HepG2 (cell line): ENCODE measurements around the gene ZNF618. TPM values are rescaled to one million over a fixed set of nuclear protein-coding genes. Genes with fewer than 3 reads are reported as not detected.
A peak's percentile ranks its signal among the peaks of the same experiment; 100 is the strongest.

Source experiments
- ATAC-seq: fragments of 200-7000 bp; cut with Tn5 transposase; 3 replicates; pipeline ENCODE4 v1.9.1; 2020; ENCODE audit warnings: mild to moderate bottlenecking, moderate library complexity
- BruUV-seq: library from RNA; stranded (reverse); fragments of 400-500 nt; replicated peaks from 2 replicates; lab custom pipeline; 2021; lab: Mats Ljungman, UMichigan
- CTCF ChIA-PET: fragments of 300-600 bp; formaldehyde crosslinking; extraction: SDS; loops from one replicate; lab custom pipeline; 2021; ENCODE audit warnings: low total read pairs, inconsistent platforms, low intra/inter-chr PET ratio; lab: Yijun Ruan, JAX
- POLR2A ChIA-PET: fragments of 350-600 bp; sonication (Branson Sonifier 250); formaldehyde crosslinking; loops from one replicate; lab custom pipeline; 2020; ENCODE audit warnings: antibody characterized with exemption, inconsistent platforms; lab: Yijun Ruan, JAX
- DNase-seq: peaks from one replicate; pipeline ENCODE4 v3.0.0-alpha.2; 2015; ENCODE audit warnings: low spot score
- FAIRE-seq: peaks from 3 replicates; lab custom pipeline; 2011; peaks lifted over from hg19 to GRCh38; lab: Jason Lieb, UNC
- H2AFZ ChIP-seq: one replicate; pipeline ENCODE4 v1.6.1; 2011; ENCODE audit warnings: low read length, inconsistent platforms
- H3K27ac ChIP-seq: fragments of 300-600 bp; 3 replicates; pipeline ENCODE4 v1.8.0; 2011; ENCODE audit warnings: mixed run types, mild to moderate bottlenecking, mixed read lengths, low read length, inconsistent platforms; ENCODE audit not compliant: insufficient read depth; ENCODE audit errors: extremely low read length
- H3K27me3 ChIP-seq, 2 experiments: fragments of 200-600 bp in 1 of 2; 2 replicates in 1 of 2; 3 replicates in 1 of 2; pipeline versions ENCODE4 v1.6.0 to v1.8.0; 2011; ENCODE audit warnings: low read length in 2 of 2, mild to moderate bottlenecking in 2 of 2, moderate library complexity in 2 of 2, inconsistent platforms in 1 of 2; ENCODE audit not compliant: insufficient read depth in 2 of 2, control insufficient read depth in 1 of 2
- H3K36me3 ChIP-seq, 2 experiments: fragments of 200-600 bp in 1 of 2; replicated peaks in 1 of 2; 2 replicates in 1 of 2; 3 replicates in 1 of 2; pipeline versions ENCODE4 v1.5.1 to v1.8.0; 2011; ENCODE audit warnings: low read length in 2 of 2, inconsistent platforms in 1 of 2; ENCODE audit not compliant: insufficient read depth in 2 of 2, control insufficient read depth in 1 of 2
- H3K4me1 ChIP-seq: 2 replicates; pipeline ENCODE4 v1.5.1; 2012; ENCODE audit warnings: low read length, inconsistent platforms; ENCODE audit not compliant: insufficient read depth
- H3K4me2 ChIP-seq: 2 replicates; pipeline ENCODE4 v1.6.0; 2011; ENCODE audit warnings: low read depth, low read length, inconsistent platforms
- H3K4me3 ChIP-seq, 3 experiments: fragments of 200-600 bp in 1 of 3; sonication (generic), shearing (Covaris generic) in 1 of 3; replicated peaks in 1 of 3; 2 replicates each; pipeline ENCODE4 v1.5.1; 2011 to 2016; ENCODE audit warnings: low read length in 3 of 3, inconsistent platforms in 2 of 3, low read depth in 2 of 3, mild to moderate bottlenecking in 2 of 3, control low read depth in 1 of 3, mixed read lengths in 1 of 3; ENCODE audit not compliant: insufficient read depth in 1 of 3
- H3K79me2 ChIP-seq: one replicate; pipeline ENCODE4 v1.6.1; 2011; ENCODE audit warnings: low read length, inconsistent platforms; ENCODE audit not compliant: insufficient read depth
- H3K9ac ChIP-seq: 2 replicates; pipeline ENCODE4 v1.6.0; 2011; ENCODE audit warnings: mild to moderate bottlenecking, low read depth, low read length, inconsistent platforms; ENCODE audit not compliant: insufficient read depth
- H3K9me3 ChIP-seq: 2 replicates; pipeline ENCODE4 v1.5.1; 2012; ENCODE audit warnings: mild to moderate bottlenecking, low read length
- H4K20me1 ChIP-seq: 2 replicates; pipeline ENCODE4 v1.6.0; 2011; ENCODE audit warnings: inconsistent platforms, mild to moderate bottlenecking, low read length, moderate library complexity; ENCODE audit not compliant: insufficient read depth
- AFF4 ChIP-seq: sonication (generic); formaldehyde crosslinking; IDR thresholded peaks from 2 replicates; pipeline ENCODE4 v1.4.0; 2020; ENCODE audit warnings: missing genetic modification reagents
- FOXC1 ChIP-seq: sonication (generic); formaldehyde crosslinking; IDR thresholded peaks from 2 replicates; pipeline ENCODE4 v1.8.0; 2022; ENCODE audit warnings: mild to moderate bottlenecking, missing genetic modification reagents, borderline replicate concordance
- FOXO1 ChIP-seq: sonication (generic); formaldehyde crosslinking; IDR thresholded peaks from 2 replicates; pipeline ENCODE4 v1.4.0; 2020; ENCODE audit warnings: missing genetic modification reagents
- HES4 ChIP-seq: sonication (generic); formaldehyde crosslinking; IDR thresholded peaks from 2 replicates; pipeline ENCODE4 v1.9.0; 2021; ENCODE audit warnings: mild to moderate bottlenecking, missing genetic modification reagents, borderline replicate concordance
- HOXA5 ChIP-seq: sonication (generic); formaldehyde crosslinking; IDR thresholded peaks from 2 replicates; pipeline ENCODE4 v1.4.0; 2020; ENCODE audit warnings: missing genetic modification reagents
- LCORL ChIP-seq, 2 experiments: fragments of 450-650 bp in 1 of 2; sonication (generic) in 1 of 2; formaldehyde crosslinking in 1 of 2; IDR thresholded peaks; 2 replicates each; pipeline versions ENCODE4 v1.5.0 to v1.6.1; 2017 to 2020; ENCODE audit warnings: antibody characterized with exemption in 1 of 2, missing genetic modification reagents in 1 of 2
- MXD1 ChIP-seq: sonication (generic); formaldehyde crosslinking; IDR thresholded peaks from 2 replicates; pipeline ENCODE4 v1.4.0; 2020; ENCODE audit warnings: mild to moderate bottlenecking, missing genetic modification reagents
- SALL2 ChIP-seq: sonication (generic); formaldehyde crosslinking; IDR thresholded peaks from 2 replicates; pipeline ENCODE4 v1.8.1; 2023; ENCODE audit warnings: mild to moderate bottlenecking, missing genetic modification reagents, inconsistent platforms
- TFAP4 ChIP-seq: sonication (generic); IDR thresholded peaks from 2 replicates; pipeline ENCODE4 v1.6.1; 2016; ENCODE audit warnings: low read depth, borderline replicate concordance
- ZNF205 ChIP-seq: IDR thresholded peaks from 2 replicates; pipeline ENCODE4 v1.6.1; 2018; ENCODE audit warnings: missing biosample characterization, missing genetic modification reagents
- ZNF24 ChIP-seq: fragments of 450-650 bp; IDR thresholded peaks from 2 replicates; pipeline ENCODE4 v1.6.1; 2017; ENCODE audit warnings: antibody characterized with exemption, mild to moderate bottlenecking
- WGBS: methylation state at CpG from one replicate; pipeline ENCODE4 v1.1.6; 2017; ENCODE audit warnings: low lambda C conversion rate; 5-methylcytosine and 5-hydroxymethylcytosine counted together
- in situ Hi-C: cut with HindIII; loops from 2 replicates; pipeline ENCODE4 v1.10.0; 2017; ENCODE audit warnings: low pct_unique_long_range_greater_than_20kb; ENCODE audit not compliant: extremely low pct_ligation_motif_present
- intact Hi-C: fragments of 100-400 bp; cut with micrococcal nuclease; formaldehyde crosslinking; loops from one replicate; pipeline ENCODE4 v1.10.0; 2022; ENCODE audit not compliant: unreplicated experiment
- polyA plus RNA-seq, 8 experiments: library from polyadenylated mRNA; depleted of rRNA in 3 of 8; stranded (reverse) in 7 of 8; unstranded in 1 of 8; fragments of >200 nt; fragmentation: Illumina TruSeq in 4 of 8; extraction: Trizol in 4 of 8; gene quantifications; 2 replicates each; pipeline versions ENCODE4 v1.2.1 to v1.2.3, GENCODE V29; 2011 to 2016; ENCODE audit warnings: low read depth in 4 of 8, missing spikeins in 1 of 8, mixed read lengths in 1 of 8; ENCODE audit not compliant: insufficient read depth in 1 of 8
- total RNA-seq, 5 experiments: library from RNA; depleted of rRNA; stranded (reverse); fragments of >200 nt; fragmentation: Illumina TruSeq; extraction: Trizol; gene quantifications; 2 replicates each; pipeline ENCODE4 v1.2.3, GENCODE V29; 2016; ENCODE audit warnings: low read depth in 1 of 5
- TF ChIP-seq, protein P1 (sequence below): sonication (generic); formaldehyde crosslinking; IDR thresholded peaks from 2 replicates; pipeline ENCODE4 v1.5.0; 2020; ENCODE audit warnings: mild to moderate bottlenecking, missing genetic modification reagents, borderline replicate concordance
- TF ChIP-seq, protein P2 (sequence below): sonication (generic); formaldehyde crosslinking; IDR thresholded peaks from 2 replicates; pipeline ENCODE4 v1.5.1; 2020; ENCODE audit warnings: mild to moderate bottlenecking, missing genetic modification reagents, moderate library complexity

ZNF618 gene
- total and polyA plus RNA-seq, 2 of the 13 experiments (the other 11 are each of a cell fraction or from before 2014, with no cell fraction given) = 0.07 TPM

DNA sequence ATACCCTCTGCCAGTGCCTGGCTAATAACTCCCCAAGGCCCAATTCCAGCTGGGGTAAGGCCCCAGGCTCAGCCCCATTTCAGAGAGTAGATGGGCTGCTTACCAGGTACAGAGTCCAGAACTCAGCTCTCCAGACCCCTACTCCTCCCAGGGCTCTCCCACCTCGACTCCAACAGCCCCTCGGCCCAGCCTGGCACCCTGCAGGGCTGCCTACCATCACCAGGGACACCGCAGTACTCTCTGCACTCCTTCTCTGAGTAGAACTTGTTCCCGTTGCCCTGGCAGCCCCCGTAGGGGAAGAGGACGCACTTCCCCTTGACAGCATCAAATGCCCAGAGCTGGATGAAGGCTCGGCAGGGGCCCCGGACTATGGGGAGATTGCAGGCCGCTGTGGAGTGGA is 184.6 kb downstream of the ZNF618 start:
- H3K27ac ChIP-seq = no peak overlapping the region
- in situ Hi-C loops (no loop called here), intact Hi-C loops (no loop called here)
- FAIRE-seq (no peak), ATAC-seq (no peak), DNase-seq (no peak)
- H3K4me3 ChIP-seq = no peak overlapping the region
- peaks cover 59% of the 10 kb centered on the region for H4K20me1 ChIP-seq
- 100% methylated on average over 9 of the region's 9 CpGs for WGBS
- H3K9ac ChIP-seq = no peak overlapping the region
- H3K36me3 ChIP-seq = peaks cover 23 to 56% of the 10 kb centered on the region in 2 experiments
- H3K79me2 ChIP-seq = peaks cover 2% of the 10 kb centered on the region
- CTCF ChIA-PET = no interaction called here
- POLR2A ChIA-PET = interaction anchor here (0.7 to 5.3 kb wide), 5 partner anchors 9 to 21 kb away, joined by 3 to 52 read pairs (median 3); partner anchors contain the start of gene AMBP
- H2AFZ ChIP-seq = no peak overlapping the region
- no TSS peak for BruUV-seq
- peaks cover 0 to 1% of the 10 kb centered on the region in 2 experiments; a peak in 1 of 5 replicates for H3K27me3 ChIP-seq
- H3K4me1 ChIP-seq = peaks cover 76% of the 10 kb centered on the region
- H3K4me2 ChIP-seq = no peak overlapping the region
- H3K9me3 ChIP-seq = no peaks in the 10 kb centered on the region
- TF ChIP-seq HOXA5 (no peak; the same call in 1 of the 2 replicates), TFAP4 (no peak), HES4 (CRISPR knock-in tag) (no peak), SALL2 (CRISPR knock-in tag) (no peak), AFF4 (no peak), ZNF24 (no peak), LCORL (IDR thresholded peaks at IDR 0.05) (no peak), LCORL (CRISPR knock-in tag; IDR thresholded peaks at IDR 0.05) (no peak), ZNF205 (CRISPR knock-in tag) (no peak), MXD1 (CRISPR knock-in tag) (0 out of 2 replicates have a peak, but pooled peaks have one; percentile 36), FOXC1 (CRISPR knock-in tag) (no peak), FOXO1 (CRISPR knock-in tag) (no peak)
- TF ChIP-seq, protein P1, sequence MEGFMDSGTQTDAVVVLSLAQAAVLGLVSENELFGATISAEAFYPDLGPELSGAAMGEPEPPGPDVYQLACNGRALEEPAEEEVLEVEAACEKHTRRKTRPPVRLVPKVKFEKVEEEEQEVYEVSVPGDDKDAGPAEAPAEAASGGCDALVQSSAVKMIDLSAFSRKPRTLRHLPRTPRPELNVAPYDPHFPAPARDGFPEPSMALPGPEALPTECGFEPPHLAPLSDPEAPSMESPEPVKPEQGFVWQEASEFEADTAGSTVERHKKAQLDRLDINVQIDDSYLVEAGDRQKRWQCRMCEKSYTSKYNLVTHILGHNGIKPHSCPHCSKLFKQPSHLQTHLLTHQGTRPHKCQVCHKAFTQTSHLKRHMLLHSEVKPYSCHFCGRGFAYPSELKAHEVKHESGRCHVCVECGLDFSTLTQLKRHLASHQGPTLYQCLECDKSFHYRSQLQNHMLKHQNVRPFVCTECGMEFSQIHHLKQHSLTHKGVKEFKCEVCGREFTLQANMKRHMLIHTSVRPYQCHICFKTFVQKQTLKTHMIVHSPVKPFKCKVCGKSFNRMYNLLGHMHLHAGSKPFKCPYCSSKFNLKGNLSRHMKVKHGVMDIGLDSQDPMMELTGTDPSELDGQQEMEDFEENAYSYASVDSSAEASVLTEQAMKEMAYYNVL (CRISPR knock-in tag) = 0 out of 2 replicates have a peak, but pooled peaks have one; percentile 30
- TF ChIP-seq, protein P2, sequence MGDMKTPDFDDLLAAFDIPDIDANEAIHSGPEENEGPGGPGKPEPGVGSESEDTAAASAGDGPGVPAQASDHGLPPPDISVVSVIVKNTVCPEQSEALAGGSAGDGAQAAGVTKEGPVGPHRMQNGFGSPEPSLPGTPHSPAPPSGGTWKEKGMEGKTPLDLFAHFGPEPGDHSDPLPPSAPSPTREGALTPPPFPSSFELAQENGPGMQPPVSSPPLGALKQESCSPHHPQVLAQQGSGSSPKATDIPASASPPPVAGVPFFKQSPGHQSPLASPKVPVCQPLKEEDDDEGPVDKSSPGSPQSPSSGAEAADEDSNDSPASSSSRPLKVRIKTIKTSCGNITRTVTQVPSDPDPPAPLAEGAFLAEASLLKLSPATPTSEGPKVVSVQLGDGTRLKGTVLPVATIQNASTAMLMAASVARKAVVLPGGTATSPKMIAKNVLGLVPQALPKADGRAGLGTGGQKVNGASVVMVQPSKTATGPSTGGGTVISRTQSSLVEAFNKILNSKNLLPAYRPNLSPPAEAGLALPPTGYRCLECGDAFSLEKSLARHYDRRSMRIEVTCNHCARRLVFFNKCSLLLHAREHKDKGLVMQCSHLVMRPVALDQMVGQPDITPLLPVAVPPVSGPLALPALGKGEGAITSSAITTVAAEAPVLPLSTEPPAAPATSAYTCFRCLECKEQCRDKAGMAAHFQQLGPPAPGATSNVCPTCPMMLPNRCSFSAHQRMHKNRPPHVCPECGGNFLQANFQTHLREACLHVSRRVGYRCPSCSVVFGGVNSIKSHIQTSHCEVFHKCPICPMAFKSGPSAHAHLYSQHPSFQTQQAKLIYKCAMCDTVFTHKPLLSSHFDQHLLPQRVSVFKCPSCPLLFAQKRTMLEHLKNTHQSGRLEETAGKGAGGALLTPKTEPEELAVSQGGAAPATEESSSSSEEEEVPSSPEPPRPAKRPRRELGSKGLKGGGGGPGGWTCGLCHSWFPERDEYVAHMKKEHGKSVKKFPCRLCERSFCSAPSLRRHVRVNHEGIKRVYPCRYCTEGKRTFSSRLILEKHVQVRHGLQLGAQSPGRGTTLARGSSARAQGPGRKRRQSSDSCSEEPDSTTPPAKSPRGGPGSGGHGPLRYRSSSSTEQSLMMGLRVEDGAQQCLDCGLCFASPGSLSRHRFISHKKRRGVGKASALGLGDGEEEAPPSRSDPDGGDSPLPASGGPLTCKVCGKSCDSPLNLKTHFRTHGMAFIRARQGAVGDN (CRISPR knock-in tag) = peak; percentile 19; the same call in 1 of the 2 replicates
